ENCODE data around the gene MACIR.

DNA sequence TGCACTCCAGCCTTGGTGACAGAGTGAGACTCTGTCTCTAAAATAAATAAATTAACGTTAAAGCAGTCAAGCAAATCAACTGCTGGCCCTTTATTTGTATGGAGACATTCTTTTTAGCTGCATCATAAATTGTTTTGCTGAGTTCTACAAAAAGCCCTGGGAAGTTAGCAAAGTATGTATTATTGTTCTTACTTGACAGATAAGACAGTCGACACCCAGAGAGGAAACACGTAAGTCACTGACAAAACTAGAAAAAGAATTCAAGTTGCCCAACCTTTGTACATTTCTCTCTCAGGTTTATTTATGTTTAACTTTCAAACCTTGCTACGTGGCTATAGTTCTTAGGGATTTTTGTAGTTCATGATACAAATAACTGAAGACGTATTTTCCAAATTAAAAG is 40.4 kb upstream of the MACIR start:
- TF ChIP-seq, protein P1, sequence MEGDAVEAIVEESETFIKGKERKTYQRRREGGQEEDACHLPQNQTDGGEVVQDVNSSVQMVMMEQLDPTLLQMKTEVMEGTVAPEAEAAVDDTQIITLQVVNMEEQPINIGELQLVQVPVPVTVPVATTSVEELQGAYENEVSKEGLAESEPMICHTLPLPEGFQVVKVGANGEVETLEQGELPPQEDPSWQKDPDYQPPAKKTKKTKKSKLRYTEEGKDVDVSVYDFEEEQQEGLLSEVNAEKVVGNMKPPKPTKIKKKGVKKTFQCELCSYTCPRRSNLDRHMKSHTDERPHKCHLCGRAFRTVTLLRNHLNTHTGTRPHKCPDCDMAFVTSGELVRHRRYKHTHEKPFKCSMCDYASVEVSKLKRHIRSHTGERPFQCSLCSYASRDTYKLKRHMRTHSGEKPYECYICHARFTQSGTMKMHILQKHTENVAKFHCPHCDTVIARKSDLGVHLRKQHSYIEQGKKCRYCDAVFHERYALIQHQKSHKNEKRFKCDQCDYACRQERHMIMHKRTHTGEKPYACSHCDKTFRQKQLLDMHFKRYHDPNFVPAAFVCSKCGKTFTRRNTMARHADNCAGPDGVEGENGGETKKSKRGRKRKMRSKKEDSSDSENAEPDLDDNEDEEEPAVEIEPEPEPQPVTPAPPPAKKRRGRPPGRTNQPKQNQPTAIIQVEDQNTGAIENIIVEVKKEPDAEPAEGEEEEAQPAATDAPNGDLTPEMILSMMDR (IDR thresholded peaks at IDR 0.05) = no peak
- no peak for TF ChIP-seq POLR2A (IDR thresholded peaks at IDR 0.05)
